Natural killer cell (primary cell): ENCODE measurements around the gene POLR3K. TPM values are rescaled to one million over a fixed set of nuclear protein-coding genes. Genes with fewer than 3 reads are reported as not detected.

Experiments used
- ATAC-seq, 3 donors: fragments of 150-1000 bp in 2 of 3; fragments of 200-7000 bp in 1 of 3; cut with Tn5 transposase; 1 replicate in 1 of 3; 2 replicates in 2 of 3; pipeline ENCODE4 v1.10.0; 2021; ENCODE audit warnings: mild to moderate bottlenecking in 2 of 3, moderate library complexity in 2 of 3
- DNase-seq, 2 donors: peaks; one replicate each; pipeline versions ENCODE4 v3.0.0 to v3.0.0-alpha.2; 2013 to 2021; ENCODE audit warnings: mixed read lengths in 1 of 2
- H3K27ac ChIP-seq: one replicate; pipeline ENCODE4 v1.5.1; 2013; ENCODE audit warnings: mild to moderate bottlenecking, low read length
- H3K27me3 ChIP-seq: one replicate; pipeline ENCODE4 v1.6.1; 2013; ENCODE audit warnings: low read length; ENCODE audit not compliant: control insufficient read depth, insufficient read depth
- H3K36me3 ChIP-seq: one replicate; pipeline ENCODE4 v1.6.1; 2013; ENCODE audit warnings: low read length; ENCODE audit not compliant: control insufficient read depth, insufficient read depth
- H3K4me1 ChIP-seq: one replicate; pipeline ENCODE4 v1.6.1; 2013; ENCODE audit warnings: low read length; ENCODE audit not compliant: control insufficient read depth, insufficient read depth
- H3K4me3 ChIP-seq: one replicate; pipeline ENCODE4 v1.5.1; 2013; ENCODE audit warnings: low read length
- H3K9me3 ChIP-seq: one replicate; pipeline ENCODE4 v1.6.1; 2013; ENCODE audit warnings: low read length; ENCODE audit not compliant: control insufficient read depth, insufficient read depth
- H3K27ac Mint-ChIP-seq, 2 donors: one replicate each; pipeline ENCODE4 v1.8.0; 2022; ENCODE audit warnings: mild to moderate bottlenecking in 2 of 2, mixed read lengths in 2 of 2, moderate library complexity in 1 of 2
- H3K27me3 Mint-ChIP-seq, 2 donors: one replicate each; pipeline ENCODE4 v1.8.0; 2022; ENCODE audit warnings: low read depth in 2 of 2, mixed read lengths in 2 of 2
- H3K36me3 Mint-ChIP-seq: one replicate; pipeline ENCODE4 v1.8.0; 2022; ENCODE audit warnings: mixed read lengths
- H3K4me1 Mint-ChIP-seq, 2 donors: one replicate each; pipeline ENCODE4 v1.8.0; 2022; ENCODE audit warnings: mixed read lengths in 2 of 2
- H3K4me3 Mint-ChIP-seq: one replicate; pipeline ENCODE4 v1.8.0; 2022; ENCODE audit warnings: mild to moderate bottlenecking, moderate library complexity, mixed read lengths
- H3K9me3 Mint-ChIP-seq, 2 donors: one replicate each; pipeline ENCODE4 v1.8.0; 2022; ENCODE audit warnings: mixed read lengths in 2 of 2
- WGBS: methylation state at CpG from one replicate; pipeline ENCODE4 v1.1.7; 2013; ENCODE audit warnings: missing lambda C conversion rate; ENCODE audit not compliant: insufficient coverage; 5-methylcytosine and 5-hydroxymethylcytosine counted together
- intact Hi-C: fragments of 100-400 bp; cut with micrococcal nuclease; formaldehyde crosslinking; loops from one replicate; pipeline ENCODE4 v1.14.2; 2022
- total RNA-seq, 4 donors: library from RNA; stranded (reverse); fragments of 120-200 nt in 1 of 4; gene quantifications; one replicate each; pipeline versions ENCODE4 v1.2.3 to v1.2.4, GENCODE V29; 2013 to 2022
- TF ChIP-seq, protein P1 (sequence below): fragments of 200-600 bp; IDR thresholded peaks from one replicate; pipeline ENCODE4 v1.8.0; 2022; ENCODE audit warnings: antibody characterized with exemption

Gene POLR3K
- total RNA-seq, 3 donors from 2014 or later (not counting 1 experiment from before 2014, with no cell fraction given): 10.6 to 14.6 (median 11.3) TPM

DNA sequence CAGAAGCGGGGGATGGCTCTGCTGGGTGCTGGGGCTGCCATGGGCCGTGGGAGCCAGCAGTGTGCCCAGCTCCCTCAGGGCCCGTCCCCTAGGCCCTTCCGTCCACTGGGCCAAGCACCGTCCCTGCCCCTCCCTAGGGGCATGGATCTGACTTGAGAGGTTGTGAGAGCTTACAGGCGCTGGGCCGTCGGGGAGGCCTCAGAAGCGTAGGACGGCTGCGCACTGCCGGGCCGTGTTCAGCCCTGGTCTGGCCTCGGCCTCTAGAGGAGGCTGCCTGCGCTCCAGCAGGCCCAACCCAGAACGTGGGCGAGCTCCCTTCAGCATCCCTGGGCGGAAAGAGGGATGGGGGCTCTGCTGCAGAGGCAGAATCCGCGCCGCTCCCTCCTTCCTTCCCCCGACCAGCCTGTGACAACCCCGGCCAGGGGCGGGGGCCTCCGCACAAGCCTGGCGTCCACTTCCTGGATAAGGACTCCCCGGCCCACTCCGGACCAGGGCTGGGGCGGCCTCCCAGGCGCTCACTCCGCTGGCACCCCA, 23.9 kb upstream of the POLR3K start:
- Histone ChIP-seq H3K36me3 (peaks cover 2% of the 10 kb centered on the region), H3K4me1 (peaks cover 43% of the 10 kb centered on the region), H3K9me3 (no peaks in the 10 kb centered on the region), H3K4me3 (peak overlapping the region; percentile 64), H3K27ac (peak overlapping the region; percentile 44), H3K27me3 (peaks cover 10% of the 10 kb centered on the region)
- Mint-ChIP-seq H3K9me3 (no peaks in the 10 kb centered on the region), H3K4me3 (peak overlapping the region; percentile 73), H3K36me3 (no peaks in the 10 kb centered on the region), H3K27ac (peak overlapping the region in 1 of 2 donors; percentile 84), H3K27me3 (peaks cover 0 to 18% of the 10 kb centered on the region in 2 donors), H3K4me1 (peaks cover 25 to 46% of the 10 kb centered on the region in 2 donors)
- TF ChIP-seq, protein P1, sequence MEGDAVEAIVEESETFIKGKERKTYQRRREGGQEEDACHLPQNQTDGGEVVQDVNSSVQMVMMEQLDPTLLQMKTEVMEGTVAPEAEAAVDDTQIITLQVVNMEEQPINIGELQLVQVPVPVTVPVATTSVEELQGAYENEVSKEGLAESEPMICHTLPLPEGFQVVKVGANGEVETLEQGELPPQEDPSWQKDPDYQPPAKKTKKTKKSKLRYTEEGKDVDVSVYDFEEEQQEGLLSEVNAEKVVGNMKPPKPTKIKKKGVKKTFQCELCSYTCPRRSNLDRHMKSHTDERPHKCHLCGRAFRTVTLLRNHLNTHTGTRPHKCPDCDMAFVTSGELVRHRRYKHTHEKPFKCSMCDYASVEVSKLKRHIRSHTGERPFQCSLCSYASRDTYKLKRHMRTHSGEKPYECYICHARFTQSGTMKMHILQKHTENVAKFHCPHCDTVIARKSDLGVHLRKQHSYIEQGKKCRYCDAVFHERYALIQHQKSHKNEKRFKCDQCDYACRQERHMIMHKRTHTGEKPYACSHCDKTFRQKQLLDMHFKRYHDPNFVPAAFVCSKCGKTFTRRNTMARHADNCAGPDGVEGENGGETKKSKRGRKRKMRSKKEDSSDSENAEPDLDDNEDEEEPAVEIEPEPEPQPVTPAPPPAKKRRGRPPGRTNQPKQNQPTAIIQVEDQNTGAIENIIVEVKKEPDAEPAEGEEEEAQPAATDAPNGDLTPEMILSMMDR: no peak
- DNase-seq (peak in 1 of 2 donors; percentile 54), ATAC-seq (peak; percentile 31 to 37 (median 32))
- 11% methylated on average over 31 of the region's 31 CpGs for WGBS
- intact Hi-C loops: no loop called here

GRCh38 chr16:76535-77272, 23.3 kb upstream of the POLR3K start:
- Mint-ChIP-seq H3K4me3 (peak overlapping the region; percentile 78), H3K4me1 (peaks cover 25 to 46% of the 10 kb centered on the region in 2 donors), H3K27me3 (peaks cover 0 to 18% of the 10 kb centered on the region in 2 donors), H3K27ac (peak overlapping the region in 1 of 2 donors; percentile 84), H3K36me3 (no peaks in the 10 kb centered on the region), H3K9me3 (no peaks in the 10 kb centered on the region)
- Histone ChIP-seq H3K27me3 (peaks cover 10% of the 10 kb centered on the region), H3K36me3 (peaks cover 2% of the 10 kb centered on the region), H3K4me1 (peaks cover 43% of the 10 kb centered on the region), H3K9me3 (no peaks in the 10 kb centered on the region), H3K4me3 (peak overlapping the region; percentile 64), H3K27ac (peak overlapping the region; percentile 44)
- peak in 1 of 2 donors; percentile 14 for DNase-seq
- no peak for ATAC-seq
- TF ChIP-seq, protein P1: no peak
- 32% methylated on average over 13 of the region's 13 CpGs for WGBS
- intact Hi-C loops: no loop called here

GRCh38 chr16:75580-76501, 22.4 kb upstream of the POLR3K start:
- peak in 1 of 2 donors; percentile 24 for DNase-seq

More at GRCh38 chr16:75580-76501, 22.4 kb upstream of the POLR3K start:
- Histone ChIP-seq H3K9me3 (no peaks in the 10 kb centered on the region), H3K36me3 (peaks cover 2% of the 10 kb centered on the region), H3K27ac (no peak overlapping the region), H3K4me1 (peaks cover 43% of the 10 kb centered on the region), H3K27me3 (peaks cover 13% of the 10 kb centered on the region), H3K4me3 (no peak overlapping the region)
- Mint-ChIP-seq H3K9me3 (no peaks in the 10 kb centered on the region), H3K36me3 (no peaks in the 10 kb centered on the region), H3K27me3 (peaks cover 0 to 18% of the 10 kb centered on the region in 2 donors), H3K4me3 (peak overlapping the region; percentile 78), H3K27ac (peak overlapping the region in 1 of 2 donors; percentile 84), H3K4me1 (peaks cover 25 to 42% of the 10 kb centered on the region in 2 donors)
- TF ChIP-seq, protein P1: no peak
- intact Hi-C loops: no loop called here
- ATAC-seq: no peak
- WGBS: 38% methylated on average over 11 of the region's 11 CpGs
